ENCODE data around the gene PODXL. TPM values are rescaled to one million over a fixed set of nuclear protein-coding genes. Genes with fewer than 3 reads are reported as not detected.

PODXL gene
- polyA plus RNA-seq, 1 donor from 2014 or later, result 4.5 TPM

DNA sequence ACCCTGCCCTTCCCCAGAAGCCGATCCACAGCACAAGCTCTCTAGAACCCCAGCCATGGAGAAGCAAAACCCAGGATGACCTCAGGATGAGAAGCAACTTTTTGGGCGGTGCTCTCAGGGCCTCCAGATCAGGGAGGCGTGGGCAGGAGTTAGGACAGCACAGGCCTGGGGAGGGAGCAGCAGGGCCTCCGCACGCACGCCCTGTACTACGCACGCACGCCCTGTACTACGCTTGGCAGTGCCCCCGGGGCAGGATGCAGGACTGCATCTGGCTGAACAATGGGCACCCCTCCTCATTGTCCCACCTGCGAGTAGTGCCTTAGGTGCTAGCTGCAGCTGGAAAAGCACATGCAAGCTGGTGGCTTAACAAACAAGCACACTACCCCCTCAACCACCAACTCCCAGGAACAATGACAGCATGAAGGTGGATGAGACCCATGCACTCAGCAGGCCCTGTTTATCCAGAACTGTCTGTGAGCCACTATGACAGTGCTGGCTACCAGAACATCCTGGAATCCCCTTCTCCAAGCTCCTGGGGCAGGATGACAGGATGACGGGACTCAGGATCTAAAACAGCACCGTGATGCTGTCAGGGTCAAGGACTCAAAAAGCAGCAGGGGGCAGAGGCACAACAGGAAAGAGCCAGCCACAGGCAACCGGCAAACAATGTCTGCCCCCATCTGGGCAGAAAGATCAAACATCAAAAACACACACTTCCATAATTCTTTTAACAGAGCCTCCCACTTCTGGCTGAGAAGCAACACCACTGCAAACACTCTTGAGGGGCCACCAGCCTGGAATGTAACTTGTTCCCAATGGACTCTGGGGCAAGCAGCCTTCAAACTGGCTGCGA, 11.8 kb downstream of the PODXL start:
- Histone ChIP-seq H3F3A (ENCODE audit: insufficient read depth, low read length, poor library complexity, severe bottlenecking) (no peaks in the 10 kb centered on the region), H3K27ac (ENCODE audit: low read length) (no peak overlapping the region), H3K27me3 (ENCODE audit: insufficient read depth, low read depth, low read length) (no peaks in the 10 kb centered on the region), H3K9me3 (ENCODE audit: low read length) (no peaks in the 10 kb centered on the region), H3K79me2 (replicated peaks; ENCODE audit: insufficient read depth, low read length) (no peaks in the 10 kb centered on the region), H3K4me2 (ENCODE audit: low read length) (no peak overlapping the region), H3K9ac (ENCODE audit: low read length) (no peak overlapping the region), H3K36me3 (ENCODE audit: insufficient read depth, low read length) (no peaks in the 10 kb centered on the region), H4K20me1 (ENCODE audit: insufficient read depth) (no peaks in the 10 kb centered on the region), H3K4me3 (ENCODE audit: low read length) (no peak overlapping the region), H3K9me2 (ENCODE audit: insufficient read depth, low read length) (no peaks in the 10 kb centered on the region), H2AFZ (ENCODE audit: low read depth, low read length) (no peak overlapping the region)
- TF ChIP-seq EZH2 (IDR thresholded peaks at IDR 0.05; ENCODE audit: borderline replicate concordance, insufficient read depth, low read length, poor library complexity, severe bottlenecking), result no peak
- TF ChIP-seq REST (IDR thresholded peaks at IDR 0.05; ENCODE audit: borderline replicate concordance), result no peak
- no peak for TF ChIP-seq RAD21 (conservative IDR thresholded peaks at IDR 0.05)
- TF ChIP-seq, protein P1, sequence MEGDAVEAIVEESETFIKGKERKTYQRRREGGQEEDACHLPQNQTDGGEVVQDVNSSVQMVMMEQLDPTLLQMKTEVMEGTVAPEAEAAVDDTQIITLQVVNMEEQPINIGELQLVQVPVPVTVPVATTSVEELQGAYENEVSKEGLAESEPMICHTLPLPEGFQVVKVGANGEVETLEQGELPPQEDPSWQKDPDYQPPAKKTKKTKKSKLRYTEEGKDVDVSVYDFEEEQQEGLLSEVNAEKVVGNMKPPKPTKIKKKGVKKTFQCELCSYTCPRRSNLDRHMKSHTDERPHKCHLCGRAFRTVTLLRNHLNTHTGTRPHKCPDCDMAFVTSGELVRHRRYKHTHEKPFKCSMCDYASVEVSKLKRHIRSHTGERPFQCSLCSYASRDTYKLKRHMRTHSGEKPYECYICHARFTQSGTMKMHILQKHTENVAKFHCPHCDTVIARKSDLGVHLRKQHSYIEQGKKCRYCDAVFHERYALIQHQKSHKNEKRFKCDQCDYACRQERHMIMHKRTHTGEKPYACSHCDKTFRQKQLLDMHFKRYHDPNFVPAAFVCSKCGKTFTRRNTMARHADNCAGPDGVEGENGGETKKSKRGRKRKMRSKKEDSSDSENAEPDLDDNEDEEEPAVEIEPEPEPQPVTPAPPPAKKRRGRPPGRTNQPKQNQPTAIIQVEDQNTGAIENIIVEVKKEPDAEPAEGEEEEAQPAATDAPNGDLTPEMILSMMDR (IDR thresholded peaks at IDR 0.05; ENCODE audit: poor library complexity, severe bottlenecking), result peak; percentile 33

- H3K9me2 ChIP-seq (ENCODE audit: insufficient read depth, low read length), result no peaks in the 10 kb centered on the region
Measured at GRCh38 chr7:131544021-131544420, 12.4 kb downstream of the PODXL start.

More at GRCh38 chr7:131544021-131544420, 12.4 kb downstream of the PODXL start:
- H3K9ac ChIP-seq (ENCODE audit: low read length), result no peak overlapping the region
- no peaks in the 10 kb centered on the region for H3K79me2 ChIP-seq (replicated peaks; ENCODE audit: insufficient read depth, low read length)
- H3K27ac ChIP-seq (ENCODE audit: low read length), result no peak overlapping the region
- no peak overlapping the region for H3K4me2 ChIP-seq (ENCODE audit: low read length)
- no peaks in the 10 kb centered on the region for H3K9me3 ChIP-seq (ENCODE audit: low read length)
- H3F3A ChIP-seq (ENCODE audit: insufficient read depth, low read length, poor library complexity, severe bottlenecking), result no peaks in the 10 kb centered on the region
- no peak overlapping the region for H3K4me3 ChIP-seq (ENCODE audit: low read length)
- TF ChIP-seq EZH2 (IDR thresholded peaks at IDR 0.05; ENCODE audit: borderline replicate concordance, insufficient read depth, low read length, poor library complexity, severe bottlenecking) (no peak), POLR2AphosphoS5 (IDR thresholded peaks at IDR 0.05) (no peak), REST (IDR thresholded peaks at IDR 0.05; ENCODE audit: borderline replicate concordance) (no peak), EP300 (conservative IDR thresholded peaks at IDR 0.05; ENCODE audit: poor library complexity, severe bottlenecking) (no peak), MXI1 (conservative IDR thresholded peaks at IDR 0.05; ENCODE audit: poor library complexity, severe bottlenecking) (no peak), RAD21 (conservative IDR thresholded peaks at IDR 0.05) (no peak), SMC3 (conservative IDR thresholded peaks at IDR 0.05; ENCODE audit: poor library complexity) (no peak), TAF1 (IDR thresholded peaks at IDR 0.05; ENCODE audit: low read depth) (no peak)
- TF ChIP-seq, protein P1 (IDR thresholded peaks at IDR 0.05; ENCODE audit: poor library complexity, severe bottlenecking), result no peak
- H3K27me3 ChIP-seq (ENCODE audit: insufficient read depth, low read depth, low read length), result no peaks in the 10 kb centered on the region
- no peaks in the 10 kb centered on the region for H4K20me1 ChIP-seq (ENCODE audit: insufficient read depth)
- H3K36me3 ChIP-seq (ENCODE audit: insufficient read depth, low read length), result no peaks in the 10 kb centered on the region
- no peak overlapping the region for H2AFZ ChIP-seq (ENCODE audit: low read depth, low read length)

Measured in neural cell (in vitro differentiated cells).